SK-N-DZ (cell line): ENCODE results near the gene COL15A1.

Experiments used
- DNase-seq: peaks from one replicate; pipeline ENCODE4 v3.0.0-alpha.2; 2015; ENCODE audit warnings: low spot score

COL15A1 gene

GRCh38 chr9:98944057-98944733 is 488 bp downstream of the COL15A1 start:
- no peak for DNase-seq

DNA sequence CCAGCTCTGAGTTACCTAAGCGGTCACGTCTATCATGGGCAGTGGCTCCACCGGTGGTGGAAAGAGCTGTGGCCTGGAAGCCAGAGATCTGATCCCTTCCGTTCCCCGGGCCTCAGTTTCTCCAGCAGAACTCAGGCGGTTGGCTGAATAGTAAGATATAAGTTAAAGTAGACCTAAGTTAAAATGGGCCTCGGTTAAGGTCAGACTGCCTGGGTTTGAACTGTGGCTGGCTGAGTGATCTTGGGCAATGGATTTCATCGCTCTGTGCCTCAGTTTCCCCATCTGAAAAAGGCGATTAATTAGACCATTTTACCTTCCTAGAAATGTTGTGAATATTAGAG is 997 bp downstream of the COL15A1 start:
- no peak for DNase-seq

GRCh38 chr9:98949565-98949964 is 5.9 kb downstream of the COL15A1 start:
- DNase-seq: no peak

- no peak for DNase-seq
Measured at GRCh38 chr9:98950262-98950661, 6.6 kb downstream of the COL15A1 start.

DNA sequence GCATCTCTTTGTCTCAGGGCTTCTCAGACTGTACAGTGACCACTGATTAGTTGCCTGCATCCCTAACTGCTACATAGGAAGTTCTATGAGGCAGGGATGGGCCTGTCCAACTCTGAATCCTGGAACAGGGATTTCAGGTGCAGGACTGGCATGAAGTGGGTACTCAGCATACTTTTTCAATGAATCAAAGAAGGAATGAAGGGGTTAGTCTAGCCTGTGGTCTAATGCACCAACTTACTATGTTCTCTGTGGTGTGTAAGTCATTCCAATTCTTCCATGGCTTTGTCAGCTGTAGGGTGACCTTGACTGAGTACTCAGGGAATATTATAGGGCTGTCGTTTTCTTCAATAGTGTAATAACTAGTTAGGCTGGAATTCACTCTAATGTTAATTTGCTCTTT is 8.3 kb downstream of the COL15A1 start:
- no peak for DNase-seq

DNA sequence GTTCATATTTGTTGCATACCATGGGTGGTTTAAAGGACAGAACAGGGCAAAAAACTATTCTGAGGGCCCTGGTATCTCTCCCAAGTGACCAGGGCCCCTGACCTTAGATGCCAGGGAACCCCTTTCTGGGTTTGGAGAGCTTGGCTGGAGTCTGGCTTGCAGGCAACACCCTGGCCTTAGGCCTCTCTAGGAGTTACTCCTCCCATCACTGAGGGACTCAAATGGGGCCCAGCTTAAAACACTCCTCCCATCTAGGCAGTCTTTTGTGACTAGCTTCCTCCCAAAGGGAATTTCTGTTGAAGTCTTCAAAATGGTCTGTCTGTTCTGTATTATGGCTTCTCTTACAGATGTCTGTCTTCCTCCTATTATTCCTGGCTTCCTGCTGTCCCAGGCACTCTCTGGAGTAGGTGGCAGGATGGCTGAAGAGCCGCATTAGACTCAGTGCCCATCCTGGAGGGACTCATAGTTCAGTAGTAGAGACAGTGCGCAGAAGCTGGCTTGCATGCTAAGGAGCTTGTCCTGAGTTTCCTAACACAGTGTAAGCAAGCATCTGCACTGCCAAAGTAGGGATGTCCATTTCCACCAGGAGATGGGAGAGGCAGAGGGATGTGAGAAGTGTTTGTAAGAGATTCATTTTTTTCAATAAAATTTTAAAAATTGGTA is 10.0 kb downstream of the COL15A1 start:
- no peak for DNase-seq

GRCh38 chr9:98954244-98954610 is 10.5 kb downstream of the COL15A1 start:
- DNase-seq: no peak

GRCh38 chr9:98955259-98955658 is 11.6 kb downstream of the COL15A1 start:
- DNase-seq: no peak

- DNase-seq: no peak
Measured at GRCh38 chr9:98957826-98958225, 14.1 kb downstream of the COL15A1 start.

DNA sequence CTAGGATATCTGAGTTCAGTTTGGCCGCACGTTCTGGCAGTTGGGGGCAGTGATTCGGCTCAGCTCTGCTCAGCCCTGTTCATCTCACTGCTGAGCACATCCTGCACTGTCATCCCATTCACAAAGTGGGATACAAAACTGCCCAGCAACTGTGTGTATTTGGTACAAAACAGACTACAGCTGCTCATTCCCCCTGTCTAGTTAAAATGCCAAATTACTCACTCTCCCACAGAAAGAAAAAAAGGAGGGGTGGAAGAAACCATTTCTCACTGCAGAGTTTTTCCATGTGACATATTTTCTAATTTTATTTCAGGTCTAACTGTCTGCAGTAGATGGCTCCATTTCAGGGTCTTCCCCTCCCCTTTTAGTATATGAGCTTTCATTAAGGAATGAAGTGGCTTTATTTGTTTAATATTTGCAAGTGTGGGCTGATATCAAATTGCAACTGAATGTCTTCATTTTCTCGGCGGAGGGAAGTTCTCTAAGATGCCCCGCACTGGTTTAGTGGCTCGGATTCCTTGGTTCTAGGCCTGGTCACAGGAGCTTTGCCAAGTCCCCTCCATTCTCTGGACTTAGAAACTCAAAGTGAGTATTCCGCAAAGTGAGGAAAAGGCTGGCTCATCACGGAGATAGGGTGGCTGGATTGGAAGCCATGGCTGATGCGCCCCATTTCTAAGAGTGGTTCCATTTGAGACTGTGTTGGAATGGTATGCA is 14.7 kb downstream of the COL15A1 start:
- no peak for DNase-seq

- no peak for DNase-seq
Measured at GRCh38 chr9:98960409-98960808, 16.7 kb downstream of the COL15A1 start.

DNA sequence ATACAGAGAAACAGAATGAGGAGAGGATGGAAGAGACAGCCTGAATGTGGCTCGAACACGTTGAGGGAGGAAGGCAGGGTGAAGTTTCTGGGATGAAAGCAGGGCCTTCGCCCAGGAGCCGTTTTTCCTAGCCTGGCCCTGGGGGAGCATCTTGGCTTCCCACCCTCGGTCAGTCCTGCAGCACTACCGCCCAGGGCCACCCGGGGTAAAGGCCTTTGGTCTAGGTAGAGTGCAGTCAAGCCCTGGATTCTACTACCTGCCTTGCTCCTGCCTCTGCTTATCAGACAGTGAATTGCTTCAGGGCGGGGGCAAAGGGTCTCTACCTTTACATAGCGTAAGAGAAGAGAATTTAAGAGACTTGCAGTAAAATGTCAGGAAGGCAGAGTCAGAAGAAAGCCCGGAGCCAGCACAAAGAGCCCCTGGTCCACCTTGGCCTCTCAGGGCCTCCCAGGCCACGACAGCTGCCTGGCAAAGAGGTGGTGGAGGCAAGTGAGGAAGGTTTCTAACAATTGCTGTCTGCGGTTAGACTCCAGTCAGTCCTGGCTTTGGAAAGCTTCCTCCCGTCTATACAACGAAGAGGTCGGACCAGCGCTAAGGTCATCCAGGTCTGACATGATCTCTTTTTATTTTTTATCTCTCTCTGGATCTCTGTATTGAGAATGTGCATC is 17.9 kb downstream of the COL15A1 start:
- no peak for DNase-seq

DNA sequence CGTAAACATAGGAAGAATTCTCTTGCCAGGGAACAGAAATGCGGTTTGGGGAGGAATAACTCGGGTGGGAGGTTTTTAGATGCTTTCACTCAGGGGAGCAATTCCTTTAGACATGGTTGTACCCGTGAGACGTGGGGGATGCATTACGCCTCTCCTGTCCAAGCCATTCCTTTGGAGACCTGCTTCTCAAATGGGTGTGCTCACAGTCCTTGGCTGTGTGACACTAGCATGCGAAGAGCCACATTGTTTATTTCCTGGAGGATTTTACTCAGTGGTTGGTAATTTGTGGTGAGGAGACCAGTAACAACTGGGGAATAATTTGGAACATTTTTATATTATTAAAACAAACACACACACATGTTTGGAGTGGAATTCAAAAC is 18.5 kb downstream of the COL15A1 start:
- DNase-seq: no peak

- no peak for DNase-seq
Measured at GRCh38 chr9:98962861-98963260, 19.2 kb downstream of the COL15A1 start.

DNA sequence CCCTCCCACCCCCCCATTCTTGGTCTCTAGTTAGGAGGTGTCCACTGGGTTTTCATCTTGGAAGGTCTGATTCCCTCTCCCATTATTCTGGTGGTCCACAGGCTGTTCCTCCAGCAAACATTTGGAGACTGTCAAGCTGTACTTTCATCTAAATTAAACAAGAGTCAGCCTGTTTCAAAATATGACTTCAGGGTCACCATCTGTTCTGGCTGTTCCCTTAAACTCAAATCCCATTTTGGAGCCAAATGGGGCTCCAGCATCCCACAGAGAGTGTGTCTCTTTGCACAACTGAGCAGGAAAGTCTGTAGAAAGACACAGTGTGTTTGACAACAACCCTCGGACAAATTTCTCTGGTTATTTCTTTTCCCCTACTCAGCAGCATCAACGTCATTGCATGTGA is 20.5 kb downstream of the COL15A1 start:
- no peak for DNase-seq

DNA sequence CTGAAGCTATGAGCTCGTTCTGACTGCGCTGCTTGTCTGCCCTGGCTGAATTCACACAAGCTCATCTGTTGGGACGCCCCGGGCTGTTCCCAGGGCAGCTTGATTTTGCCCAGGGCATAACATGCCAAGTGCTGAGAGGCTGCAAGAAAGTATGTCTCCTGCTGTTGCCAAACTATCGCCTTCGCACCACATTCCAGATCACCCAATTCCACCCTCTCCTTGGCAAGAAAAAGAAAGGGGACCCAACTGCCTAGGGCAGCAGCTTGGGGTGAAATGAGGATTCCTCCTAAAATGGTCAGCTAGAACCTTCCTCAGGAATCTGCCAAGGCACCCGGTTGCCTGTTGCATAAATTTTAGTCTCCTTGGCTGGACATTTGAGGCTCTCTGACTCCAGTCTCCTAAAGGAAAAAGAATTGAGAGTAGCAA is 21.2 kb downstream of the COL15A1 start:
- DNase-seq: no peak

GRCh38 chr9:98966676-98967075 is 23.0 kb downstream of the COL15A1 start:
- DNase-seq: no peak

- DNase-seq: no peak
Measured at GRCh38 chr9:98967257-98967656, 23.6 kb downstream of the COL15A1 start.

- DNase-seq: no peak
Measured at GRCh38 chr9:98967680-98968079, 24.0 kb downstream of the COL15A1 start.

GRCh38 chr9:98968601-98969337 is 25.1 kb downstream of the COL15A1 start:
- no peak for DNase-seq

- no peak for DNase-seq
Measured at GRCh38 chr9:98970532-98971041, 26.9 kb downstream of the COL15A1 start.
